HepG2 (cell line): ENCODE data around the gene CD81. TPM values are rescaled to one million over a fixed set of nuclear protein-coding genes. Genes with fewer than 3 reads are reported as not detected.

ENCODE experiments used
- CEBPB ChIP-seq: IDR thresholded peaks from 2 replicates; pipeline ENCODE4 v1.6.1; 2011; ENCODE audit warnings: low read depth, low read length, improper control_type of control experiment, borderline replicate concordance
- ELK4 ChIP-seq: sonication (generic); formaldehyde crosslinking; IDR thresholded peaks from 2 replicates; pipeline ENCODE4 v1.9.0; 2021; ENCODE audit warnings: missing genetic modification reagents, borderline replicate concordance
- FIP1L1 ChIP-seq: fragments of 200-400 bp; formaldehyde crosslinking; IDR thresholded peaks from 2 replicates; pipeline ENCODE4 v1.6.1; 2018; ENCODE audit warnings: low read depth, mild to moderate bottlenecking, low read length, moderate library complexity, borderline replicate concordance; ENCODE audit not compliant: insufficient read depth
- GABPB1 ChIP-seq: IDR thresholded peaks from 2 replicates; pipeline ENCODE4 v1.6.1; 2016; ENCODE audit warnings: mild to moderate bottlenecking, missing genetic modification reagents, moderate library complexity, missing compliant biosample characterization
- MAFF ChIP-seq: IDR thresholded peaks from 2 replicates; pipeline ENCODE4 v1.6.1; 2011; ENCODE audit warnings: low read depth, low read length, improper control_type of control experiment
- MLXIP ChIP-seq: sonication (generic); formaldehyde crosslinking; IDR thresholded peaks from 2 replicates; pipeline ENCODE4 v1.9.0; 2021; ENCODE audit warnings: missing genetic modification reagents, borderline replicate concordance
- NPAS2 ChIP-seq: sonication (generic); formaldehyde crosslinking; IDR thresholded peaks from 2 replicates; pipeline ENCODE4 v1.8.0; 2022; ENCODE audit warnings: mild to moderate bottlenecking, missing genetic modification reagents, borderline replicate concordance
- NRL ChIP-seq: sonication (generic); formaldehyde crosslinking; IDR thresholded peaks from 2 replicates; pipeline ENCODE4 v1.5.0; 2020; ENCODE audit warnings: missing genetic modification reagents, mild to moderate bottlenecking, moderate library complexity, borderline replicate concordance
- PCBP1 ChIP-seq: fragments of 200-400 bp; formaldehyde crosslinking; IDR thresholded peaks from 2 replicates; pipeline ENCODE4 v1.6.1; 2017; ENCODE audit warnings: mild to moderate bottlenecking, low read depth, low read length, borderline replicate concordance
- YY1 ChIP-seq: IDR thresholded peaks from 2 replicates; pipeline ENCODE4 v1.6.1; 2011; ENCODE audit warnings: low read length, low read depth, moderate library complexity, mild to moderate bottlenecking; ENCODE audit not compliant: insufficient read depth, insufficient replicate concordance
- ZNF180 ChIP-seq: sonication (generic); formaldehyde crosslinking; IDR thresholded peaks from 2 replicates; pipeline ENCODE4 v1.4.0; 2020; ENCODE audit warnings: low read depth, missing genetic modification reagents, borderline replicate concordance
- ZNF337 ChIP-seq: sonication (generic); formaldehyde crosslinking; IDR thresholded peaks from 2 replicates; pipeline ENCODE4 v1.5.1; 2020; ENCODE audit warnings: missing genetic modification reagents, low read depth, mild to moderate bottlenecking, borderline replicate concordance
- ZNF530 ChIP-seq: sonication (generic); formaldehyde crosslinking; IDR thresholded peaks from 2 replicates; pipeline ENCODE4 v1.5.0; 2020; ENCODE audit warnings: low read depth, mild to moderate bottlenecking, missing genetic modification reagents
- ZNF567 ChIP-seq: sonication (generic); formaldehyde crosslinking; IDR thresholded peaks from 2 replicates; pipeline ENCODE4 v1.8.1; 2023; ENCODE audit warnings: mild to moderate bottlenecking, missing genetic modification reagents, borderline replicate concordance
- ZNF704 ChIP-seq: sonication (generic); formaldehyde crosslinking; IDR thresholded peaks from 2 replicates; pipeline ENCODE4 v1.8.1; 2023; ENCODE audit warnings: mild to moderate bottlenecking, inconsistent platforms, moderate library complexity, missing genetic modification reagents, borderline replicate concordance
- polyA plus RNA-seq, 8 experiments: library from polyadenylated mRNA; depleted of rRNA in 3 of 8; stranded (reverse) in 7 of 8; unstranded in 1 of 8; fragments of >200 nt; fragmentation: Illumina TruSeq in 4 of 8; extraction: Trizol in 4 of 8; gene quantifications; 2 replicates each; pipeline versions ENCODE4 v1.2.1 to v1.2.3, GENCODE V29; 2011 to 2016; ENCODE audit warnings: low read depth in 4 of 8, missing spikeins in 1 of 8, mixed read lengths in 1 of 8; ENCODE audit not compliant: insufficient read depth in 1 of 8
- total RNA-seq, 5 experiments: library from RNA; depleted of rRNA; stranded (reverse); fragments of >200 nt; fragmentation: Illumina TruSeq; extraction: Trizol; gene quantifications; 2 replicates each; pipeline ENCODE4 v1.2.3, GENCODE V29; 2016; ENCODE audit warnings: low read depth in 1 of 5

Gene CD81
- total and polyA plus RNA-seq, 2 of the 13 experiments (the other 11 are each of a cell fraction or from before 2014, with no cell fraction given): not detected

GRCh38 chr11:2409611-2410468 is 32.7 kb downstream of the CD81 start (continued):
- TF ChIP-seq ZNF704 (CRISPR knock-in tag) (no peak), MLXIP (CRISPR knock-in tag) (0 out of 2 replicates have a peak, but pooled peaks have one; percentile 42), ZNF530 (no peak), ZNF337 (CRISPR knock-in tag) (no peak), PCBP1 (no peak), MAFF (no peak), NRL (CRISPR knock-in tag) (no peak), ZNF567 (peak; percentile 72), YY1 (peak; percentile 15), NPAS2 (CRISPR knock-in tag) (no peak), CEBPB (no peak), ZNF180 (no peak), GABPB1 (CRISPR knock-in tag) (peak; percentile 76), ELK4 (CRISPR knock-in tag) (no peak), FIP1L1 (no peak)
